HL-60 (cell line): ENCODE data around the gene WNT16.

ENCODE experiments used
- DNase-seq, 2 experiments: peaks; one replicate each; pipeline ENCODE4 v3.0.0-alpha.2; 2010 to 2020; ENCODE audit warnings: low read depth in 1 of 2, low spot score in 1 of 2
- H3K27ac ChIP-seq: fragments of 250-450 bp; sonication (Bioruptor Pico); replicated peaks from 2 replicates; pipeline ENCODE4 v1.5.1; 2020; ENCODE audit warnings: mild to moderate bottlenecking, moderate library complexity
- H3K27me3 ChIP-seq: fragments of 250-450 bp; sonication (Bioruptor Pico); 2 replicates; pipeline ENCODE4 v1.5.1; 2021; ENCODE audit warnings: mild to moderate bottlenecking, moderate library complexity; ENCODE audit not compliant: insufficient read depth, poor library complexity, severe bottlenecking
- H3K4me3 ChIP-seq: replicated peaks from 2 replicates; pipeline ENCODE4 v1.5.1; 2011; ENCODE audit warnings: mild to moderate bottlenecking, control low read depth, low read length; ENCODE audit not compliant: insufficient read depth
- GABPA ChIP-seq: IDR thresholded peaks from 2 replicates; pipeline ENCODE4 v1.6.1; 2012; ENCODE audit warnings: low read depth
- POLR2AphosphoS5 ChIP-seq: IDR thresholded peaks from 2 replicates; pipeline ENCODE4 v1.6.1; 2012; ENCODE audit warnings: low read depth
- SPI1 ChIP-seq: IDR thresholded peaks from 2 replicates; pipeline ENCODE4 v1.6.1; 2012; ENCODE audit warnings: low read depth, mild to moderate bottlenecking, borderline replicate concordance
- TF ChIP-seq, protein P1 (sequence below): IDR thresholded peaks from 2 replicates; pipeline ENCODE4 v1.6.1; 2012; ENCODE audit warnings: low read depth; ENCODE audit not compliant: insufficient replicate concordance
- TF ChIP-seq, protein P2 (sequence below): IDR thresholded peaks from one replicate; pipeline ENCODE4 v1.5.1; 2011; ENCODE audit warnings: low read length, control low read depth, inconsistent platforms; ENCODE audit not compliant: insufficient read depth

The WNT16 gene

DNA sequence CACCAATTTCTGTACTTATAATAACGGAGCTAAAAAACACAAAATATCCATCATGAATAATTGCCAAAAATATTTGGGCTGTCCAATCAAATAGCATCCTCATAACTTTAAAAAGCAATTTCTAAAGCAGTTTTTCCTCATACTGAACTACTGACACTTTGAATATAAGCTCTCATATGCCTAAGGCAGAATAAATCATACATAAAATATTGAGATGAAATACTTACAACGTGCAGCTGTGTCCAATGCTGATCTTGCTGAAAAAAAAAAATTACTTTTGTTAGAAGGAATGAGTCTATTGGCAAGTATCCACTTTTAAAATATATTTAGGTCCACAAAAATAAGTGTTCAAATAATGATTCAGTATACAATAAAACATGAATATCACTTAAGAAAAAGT, 43.1 kb downstream of the WNT16 start:
- H3K27me3 ChIP-seq: no peaks in the 10 kb centered on the region
- H3K27ac ChIP-seq: no peak overlapping the region
- no peak for TF ChIP-seq SPI1
- TF ChIP-seq GABPA: no peak
- DNase-seq: no peak
- H3K4me3 ChIP-seq: no peak overlapping the region

DNA sequence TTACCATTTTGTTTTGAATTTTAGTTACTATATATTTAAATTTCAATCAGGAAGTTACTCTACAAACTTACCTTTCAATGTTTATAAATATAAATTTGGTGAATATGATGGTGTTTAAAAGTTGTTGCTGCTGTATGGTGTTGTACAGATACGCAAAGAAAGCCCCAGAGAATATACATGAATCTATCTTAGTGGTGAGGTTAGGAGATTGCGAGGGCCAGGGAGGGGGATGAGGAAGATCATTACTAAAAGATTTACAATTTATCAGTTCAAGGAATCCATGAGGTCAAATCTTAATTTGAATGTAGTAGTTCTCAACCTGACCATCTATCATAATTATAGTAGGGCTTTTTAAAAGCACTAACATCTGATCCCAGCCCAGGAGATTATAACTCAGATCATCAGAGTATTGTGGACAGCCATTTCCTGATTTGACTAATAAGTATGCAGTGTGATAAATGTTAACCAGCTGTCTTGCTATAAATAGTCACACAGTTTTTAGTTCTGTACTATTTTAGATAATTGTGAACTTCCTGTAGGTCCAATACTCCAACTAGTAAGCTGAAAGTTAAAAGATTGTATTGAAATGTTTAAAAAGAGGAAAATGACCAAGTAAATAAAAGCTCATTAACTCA, 43.7 kb downstream of the WNT16 start:
- no peak for DNase-seq
- H3K27me3 ChIP-seq: no peaks in the 10 kb centered on the region
- TF ChIP-seq GABPA: no peak
- TF ChIP-seq, protein P1, sequence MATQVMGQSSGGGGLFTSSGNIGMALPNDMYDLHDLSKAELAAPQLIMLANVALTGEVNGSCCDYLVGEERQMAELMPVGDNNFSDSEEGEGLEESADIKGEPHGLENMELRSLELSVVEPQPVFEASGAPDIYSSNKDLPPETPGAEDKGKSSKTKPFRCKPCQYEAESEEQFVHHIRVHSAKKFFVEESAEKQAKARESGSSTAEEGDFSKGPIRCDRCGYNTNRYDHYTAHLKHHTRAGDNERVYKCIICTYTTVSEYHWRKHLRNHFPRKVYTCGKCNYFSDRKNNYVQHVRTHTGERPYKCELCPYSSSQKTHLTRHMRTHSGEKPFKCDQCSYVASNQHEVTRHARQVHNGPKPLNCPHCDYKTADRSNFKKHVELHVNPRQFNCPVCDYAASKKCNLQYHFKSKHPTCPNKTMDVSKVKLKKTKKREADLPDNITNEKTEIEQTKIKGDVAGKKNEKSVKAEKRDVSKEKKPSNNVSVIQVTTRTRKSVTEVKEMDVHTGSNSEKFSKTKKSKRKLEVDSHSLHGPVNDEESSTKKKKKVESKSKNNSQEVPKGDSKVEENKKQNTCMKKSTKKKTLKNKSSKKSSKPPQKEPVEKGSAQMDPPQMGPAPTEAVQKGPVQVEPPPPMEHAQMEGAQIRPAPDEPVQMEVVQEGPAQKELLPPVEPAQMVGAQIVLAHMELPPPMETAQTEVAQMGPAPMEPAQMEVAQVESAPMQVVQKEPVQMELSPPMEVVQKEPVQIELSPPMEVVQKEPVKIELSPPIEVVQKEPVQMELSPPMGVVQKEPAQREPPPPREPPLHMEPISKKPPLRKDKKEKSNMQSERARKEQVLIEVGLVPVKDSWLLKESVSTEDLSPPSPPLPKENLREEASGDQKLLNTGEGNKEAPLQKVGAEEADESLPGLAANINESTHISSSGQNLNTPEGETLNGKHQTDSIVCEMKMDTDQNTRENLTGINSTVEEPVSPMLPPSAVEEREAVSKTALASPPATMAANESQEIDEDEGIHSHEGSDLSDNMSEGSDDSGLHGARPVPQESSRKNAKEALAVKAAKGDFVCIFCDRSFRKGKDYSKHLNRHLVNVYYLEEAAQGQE: no peak
- TF ChIP-seq SPI1: no peak
- TF ChIP-seq, protein P2, sequence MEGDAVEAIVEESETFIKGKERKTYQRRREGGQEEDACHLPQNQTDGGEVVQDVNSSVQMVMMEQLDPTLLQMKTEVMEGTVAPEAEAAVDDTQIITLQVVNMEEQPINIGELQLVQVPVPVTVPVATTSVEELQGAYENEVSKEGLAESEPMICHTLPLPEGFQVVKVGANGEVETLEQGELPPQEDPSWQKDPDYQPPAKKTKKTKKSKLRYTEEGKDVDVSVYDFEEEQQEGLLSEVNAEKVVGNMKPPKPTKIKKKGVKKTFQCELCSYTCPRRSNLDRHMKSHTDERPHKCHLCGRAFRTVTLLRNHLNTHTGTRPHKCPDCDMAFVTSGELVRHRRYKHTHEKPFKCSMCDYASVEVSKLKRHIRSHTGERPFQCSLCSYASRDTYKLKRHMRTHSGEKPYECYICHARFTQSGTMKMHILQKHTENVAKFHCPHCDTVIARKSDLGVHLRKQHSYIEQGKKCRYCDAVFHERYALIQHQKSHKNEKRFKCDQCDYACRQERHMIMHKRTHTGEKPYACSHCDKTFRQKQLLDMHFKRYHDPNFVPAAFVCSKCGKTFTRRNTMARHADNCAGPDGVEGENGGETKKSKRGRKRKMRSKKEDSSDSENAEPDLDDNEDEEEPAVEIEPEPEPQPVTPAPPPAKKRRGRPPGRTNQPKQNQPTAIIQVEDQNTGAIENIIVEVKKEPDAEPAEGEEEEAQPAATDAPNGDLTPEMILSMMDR: no peak
- TF ChIP-seq POLR2AphosphoS5: no peak
- H3K27ac ChIP-seq: no peak overlapping the region
- no peak overlapping the region for H3K4me3 ChIP-seq

DNA sequence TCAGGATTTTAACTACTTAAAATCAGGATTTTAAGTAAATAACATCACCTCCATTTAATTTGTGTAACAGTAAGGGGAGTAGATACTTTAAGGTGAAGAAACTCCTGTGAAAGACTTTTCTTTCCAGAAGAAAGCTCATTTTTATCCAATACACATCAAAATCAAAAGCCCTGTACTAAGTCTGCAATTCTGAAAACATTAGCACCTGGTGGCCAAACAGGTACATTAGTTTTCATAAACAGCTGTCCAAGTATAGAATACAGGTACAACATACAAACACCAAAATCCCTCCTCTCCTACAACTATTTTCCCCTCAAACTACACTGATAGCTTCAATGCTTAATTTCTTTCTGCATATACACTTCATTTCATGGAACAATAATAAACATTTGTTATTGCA, 44.4 kb downstream of the WNT16 start:
- DNase-seq: no peak
- Histone ChIP-seq H3K27me3 (no peaks in the 10 kb centered on the region), H3K4me3 (no peak overlapping the region), H3K27ac (no peak overlapping the region)
- TF ChIP-seq SPI1: no peak
- no peak for TF ChIP-seq POLR2AphosphoS5
- TF ChIP-seq, protein P1: no peak
- TF ChIP-seq GABPA: no peak
- TF ChIP-seq, protein P2: no peak

DNA sequence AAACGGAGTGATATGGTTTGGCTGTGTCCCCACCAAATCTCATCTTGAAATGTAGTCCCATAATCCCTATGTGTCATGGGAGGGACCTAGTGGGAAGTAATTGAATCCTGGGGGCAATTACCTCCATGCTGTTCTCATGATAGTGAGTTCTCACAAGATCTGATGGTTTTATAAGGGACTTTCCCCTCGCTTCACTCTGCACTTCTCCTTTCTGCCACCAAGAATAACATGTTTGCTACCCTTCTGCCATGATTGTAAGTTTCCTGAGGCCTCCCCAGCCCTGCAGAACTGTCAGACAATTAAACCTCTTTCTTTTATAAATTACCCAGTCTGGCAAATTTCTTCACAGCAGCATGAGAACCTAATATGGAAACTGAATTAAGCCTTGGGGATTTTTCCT, 48.2 kb downstream of the WNT16 start:
- H3K4me3 ChIP-seq: no peak overlapping the region

More for the DNA sequence above, 48.2 kb downstream of the WNT16 start:
- H3K27ac ChIP-seq: no peak overlapping the region
- no peak for DNase-seq
- H3K27me3 ChIP-seq: no peaks in the 10 kb centered on the region
- TF ChIP-seq, protein P1: no peak
- TF ChIP-seq, protein P2: no peak
- TF ChIP-seq POLR2AphosphoS5 (no peak), GABPA (no peak), SPI1 (peak; percentile 4; the same call in 1 of the 2 replicates)
